SJSA1 (cell line): ENCODE results near the gene VCX. TPM values are rescaled to one million over a fixed set of nuclear protein-coding genes. Genes with fewer than 3 reads are reported as not detected.

ENCODE experiments used
- total RNA-seq: library from RNA; depleted of rRNA; stranded (reverse); fragments of >200 nt; shearing (Covaris generic); gene quantifications from 2 replicates; pipeline ENCODE4 v1.2.3, GENCODE V29; 2014; rRNA removed

VCX gene
- total RNA-seq, 1 experiment from 2014 or later = not detected

Other genes with a start within 250 kb of the VCX start
- not detected in 2 replicates for gene PNPLA4, start 84.2 kb downstream of the VCX start, total RNA-seq